ENCODE data around the gene BAZ2B. TPM values are rescaled to one million over a fixed set of nuclear protein-coding genes. Genes with fewer than 3 reads are reported as not detected.

The BAZ2B gene
- total RNA-seq, 1 donor from 2014 or later, result 226 TPM

DNA sequence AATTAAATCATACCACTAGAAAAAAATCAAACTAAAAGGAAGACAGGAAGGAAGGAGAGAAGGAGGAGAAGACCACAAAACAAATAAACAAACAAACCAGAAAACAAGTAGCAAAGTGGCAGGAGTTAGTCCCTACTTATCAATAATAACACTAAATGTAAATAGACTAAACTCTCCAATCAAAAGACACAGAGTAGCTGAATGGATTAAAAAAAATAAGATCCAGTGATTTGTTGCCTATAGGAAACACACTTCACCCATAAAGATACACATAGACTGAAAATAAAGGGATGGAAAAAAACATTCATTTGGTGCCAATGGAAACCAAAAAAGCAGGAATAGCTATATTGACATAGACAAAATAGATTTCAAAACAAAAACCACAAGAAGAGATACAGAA is 23.4 kb upstream of the BAZ2B start:
- TF ChIP-seq, protein P1, sequence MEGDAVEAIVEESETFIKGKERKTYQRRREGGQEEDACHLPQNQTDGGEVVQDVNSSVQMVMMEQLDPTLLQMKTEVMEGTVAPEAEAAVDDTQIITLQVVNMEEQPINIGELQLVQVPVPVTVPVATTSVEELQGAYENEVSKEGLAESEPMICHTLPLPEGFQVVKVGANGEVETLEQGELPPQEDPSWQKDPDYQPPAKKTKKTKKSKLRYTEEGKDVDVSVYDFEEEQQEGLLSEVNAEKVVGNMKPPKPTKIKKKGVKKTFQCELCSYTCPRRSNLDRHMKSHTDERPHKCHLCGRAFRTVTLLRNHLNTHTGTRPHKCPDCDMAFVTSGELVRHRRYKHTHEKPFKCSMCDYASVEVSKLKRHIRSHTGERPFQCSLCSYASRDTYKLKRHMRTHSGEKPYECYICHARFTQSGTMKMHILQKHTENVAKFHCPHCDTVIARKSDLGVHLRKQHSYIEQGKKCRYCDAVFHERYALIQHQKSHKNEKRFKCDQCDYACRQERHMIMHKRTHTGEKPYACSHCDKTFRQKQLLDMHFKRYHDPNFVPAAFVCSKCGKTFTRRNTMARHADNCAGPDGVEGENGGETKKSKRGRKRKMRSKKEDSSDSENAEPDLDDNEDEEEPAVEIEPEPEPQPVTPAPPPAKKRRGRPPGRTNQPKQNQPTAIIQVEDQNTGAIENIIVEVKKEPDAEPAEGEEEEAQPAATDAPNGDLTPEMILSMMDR (IDR thresholded peaks at IDR 0.05; ENCODE audit: partially characterized antibody, unreplicated experiment), result no peak

GRCh38 chr2:159639071-159639470 is 22.7 kb upstream of the BAZ2B start:
- H3K27me3 Mint-ChIP-seq (ENCODE audit: unreplicated experiment), result peaks cover 3% of the 10 kb centered on the region
- no peak for DNase-seq
- no peaks in the 10 kb centered on the region for H3K4me1 Mint-ChIP-seq (ENCODE audit: low read depth, unreplicated experiment)
- H3K4me3 Mint-ChIP-seq (ENCODE audit: unreplicated experiment), result no peak overlapping the region
- peaks cover 16% of the 10 kb centered on the region for H3K36me3 Mint-ChIP-seq (ENCODE audit: unreplicated experiment)
- no peak overlapping the region for H3K27ac Mint-ChIP-seq (ENCODE audit: unreplicated experiment)
- TF ChIP-seq, protein P1 (IDR thresholded peaks at IDR 0.05; ENCODE audit: partially characterized antibody, unreplicated experiment), result no peak
- peaks cover 3% of the 10 kb centered on the region for H3K9me3 Mint-ChIP-seq (ENCODE audit: unreplicated experiment)

More for the DNA sequence above, 23.4 kb upstream of the BAZ2B start:
- Mint-ChIP-seq H3K27me3 (ENCODE audit: unreplicated experiment) (peaks cover 3% of the 10 kb centered on the region), H3K9me3 (ENCODE audit: unreplicated experiment) (peaks cover 3% of the 10 kb centered on the region), H3K4me3 (ENCODE audit: unreplicated experiment) (no peak overlapping the region), H3K36me3 (ENCODE audit: unreplicated experiment) (peaks cover 16% of the 10 kb centered on the region), H3K4me1 (ENCODE audit: low read depth, unreplicated experiment) (no peaks in the 10 kb centered on the region), H3K27ac (ENCODE audit: unreplicated experiment) (no peak overlapping the region)
- DNase-seq, result no peak

- DNase-seq, result no peak
- Mint-ChIP-seq H3K4me3 (ENCODE audit: unreplicated experiment) (no peak overlapping the region), H3K36me3 (ENCODE audit: unreplicated experiment) (peaks cover 16% of the 10 kb centered on the region), H3K9me3 (ENCODE audit: unreplicated experiment) (peaks cover 3% of the 10 kb centered on the region), H3K4me1 (ENCODE audit: low read depth, unreplicated experiment) (no peaks in the 10 kb centered on the region), H3K27ac (ENCODE audit: unreplicated experiment) (no peak overlapping the region), H3K27me3 (ENCODE audit: unreplicated experiment) (peaks cover 3% of the 10 kb centered on the region)
- TF ChIP-seq, protein P1 (IDR thresholded peaks at IDR 0.05; ENCODE audit: partially characterized antibody, unreplicated experiment), result no peak
Observed at GRCh38 chr2:159637988-159638501, 21.7 kb upstream of the BAZ2B start.

DNA sequence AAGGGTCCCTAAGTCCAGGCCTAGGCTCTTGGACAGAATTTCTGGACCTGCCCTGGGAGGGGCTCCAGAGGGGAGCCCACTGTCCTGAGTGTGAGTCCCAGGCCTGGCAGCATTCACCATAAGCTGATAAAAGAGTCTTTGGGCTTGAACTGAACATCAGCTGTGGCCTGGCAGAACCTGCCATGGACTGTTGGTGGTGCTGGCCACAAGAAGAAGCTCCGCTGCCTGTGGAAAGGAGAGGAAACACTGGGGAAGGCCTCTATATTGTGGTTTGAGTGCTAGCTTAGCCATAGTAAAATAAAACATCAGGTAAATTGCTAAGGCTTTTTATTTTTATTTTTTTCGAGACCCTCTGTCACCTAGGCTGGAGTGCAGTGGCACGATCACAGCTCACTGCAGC is 20.9 kb upstream of the BAZ2B start:
- TF ChIP-seq, protein P1 (IDR thresholded peaks at IDR 0.05; ENCODE audit: partially characterized antibody, unreplicated experiment), result no peak
- Mint-ChIP-seq H3K4me1 (ENCODE audit: low read depth, unreplicated experiment) (no peaks in the 10 kb centered on the region), H3K27me3 (ENCODE audit: unreplicated experiment) (peaks cover 3% of the 10 kb centered on the region), H3K4me3 (ENCODE audit: unreplicated experiment) (no peak overlapping the region), H3K9me3 (ENCODE audit: unreplicated experiment) (peaks cover 3% of the 10 kb centered on the region), H3K27ac (ENCODE audit: unreplicated experiment) (no peak overlapping the region), H3K36me3 (ENCODE audit: unreplicated experiment) (peaks cover 16% of the 10 kb centered on the region)
- no peak for DNase-seq

DNA sequence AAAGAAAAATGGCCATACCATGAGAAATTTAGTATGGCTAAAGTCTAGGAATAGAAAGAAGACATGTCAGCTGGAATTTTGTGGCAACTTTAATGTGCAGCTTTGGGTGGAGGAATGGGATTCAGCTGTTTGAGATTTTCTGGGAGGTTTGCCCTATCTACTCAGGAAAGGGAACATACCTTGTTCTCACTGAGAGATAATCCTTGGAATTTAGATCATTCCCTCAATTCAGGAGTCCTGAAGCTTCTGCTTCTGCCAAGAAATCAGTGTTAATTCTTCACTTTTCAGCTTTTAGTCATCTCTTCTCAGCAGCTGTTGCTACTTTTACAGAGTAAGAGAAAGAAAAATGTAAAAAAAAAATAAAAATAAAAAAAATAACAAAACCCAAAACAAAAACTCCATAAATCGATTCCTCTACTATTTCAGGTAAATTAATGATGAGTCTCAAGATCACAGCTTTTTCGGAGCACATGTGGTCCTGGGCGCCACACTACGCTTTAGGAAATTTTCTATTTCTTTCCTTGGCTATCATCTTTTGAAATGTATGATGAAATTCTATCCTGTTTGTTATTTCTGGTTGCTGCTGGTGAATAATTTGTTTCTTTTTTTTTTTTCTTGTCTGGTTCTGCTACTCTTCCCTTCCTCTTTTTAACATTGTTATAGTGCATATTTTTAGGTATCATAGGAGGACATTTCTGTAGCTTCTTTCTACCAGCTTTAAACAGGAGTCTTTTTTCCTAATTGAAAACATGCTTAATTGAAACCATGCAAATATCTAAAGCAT is 18.9 kb upstream of the BAZ2B start:
- Mint-ChIP-seq H3K4me1 (ENCODE audit: low read depth, unreplicated experiment) (no peaks in the 10 kb centered on the region), H3K4me3 (ENCODE audit: unreplicated experiment) (no peak overlapping the region), H3K36me3 (ENCODE audit: unreplicated experiment) (peaks cover 16% of the 10 kb centered on the region), H3K9me3 (ENCODE audit: unreplicated experiment) (peaks cover 3% of the 10 kb centered on the region), H3K27ac (ENCODE audit: unreplicated experiment) (no peak overlapping the region), H3K27me3 (ENCODE audit: unreplicated experiment) (peaks cover 3% of the 10 kb centered on the region)
- no peak for DNase-seq
- TF ChIP-seq, protein P1 (IDR thresholded peaks at IDR 0.05; ENCODE audit: partially characterized antibody, unreplicated experiment), result no peak
